IPS DF 4.7 (cell line): Measurements from ENCODE around the gene SMIM7.

Experiments used
- DNase-seq: peaks from one replicate; pipeline ENCODE4 v3.0.0-alpha.2; 2013; ENCODE audit warnings: low spot score; ENCODE audit errors: extremely low read depth

SMIM7 gene

DNA sequence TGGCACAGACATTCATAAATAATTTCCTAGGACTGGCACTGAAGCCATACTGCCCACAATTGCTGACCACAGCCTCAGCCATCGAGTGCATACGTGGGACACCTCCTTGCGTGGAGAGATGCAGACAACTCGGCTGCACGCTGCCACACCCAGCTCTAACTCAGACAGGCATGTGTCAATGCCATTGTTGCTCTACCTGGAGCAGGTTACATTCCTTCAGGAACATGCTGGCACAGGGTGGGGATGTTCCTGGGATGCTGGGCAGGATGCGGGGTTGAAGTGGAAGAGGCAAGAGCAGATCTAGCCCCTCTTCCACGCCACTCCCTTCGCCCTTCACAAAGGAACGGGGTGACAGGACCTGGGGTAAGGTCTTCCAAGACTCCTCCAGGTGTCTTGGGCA lies 63.5 kb downstream of the SMIM7 start:
- DNase-seq = no peak
